ENCODE results near the gene ABCC1.

- TF ChIP-seq CTCF (IDR thresholded peaks at IDR 0.05; ENCODE audit: borderline replicate concordance, extremely low read depth, low read length, poor library complexity, severe bottlenecking) (no peak), EZH2 (IDR thresholded peaks at IDR 0.05; ENCODE audit: borderline replicate concordance, low read depth, low read length, severe bottlenecking) (no peak)
These were observed 147.4 kb downstream of the ABCC1 start for GRCh38 chr16:16096858-16097213.

Measured in DND-41 (cell line).